ENCODE results near the gene MAMLD1. TPM values are rescaled to one million over a fixed set of nuclear protein-coding genes. Genes with fewer than 3 reads are reported as not detected.

The MAMLD1 gene
- total and polyA plus RNA-seq, 2 donors (not counting 3 experiments of a cell fraction or from before 2014, with no cell fraction given), result 2.5 to 5.6 TPM

DNA sequence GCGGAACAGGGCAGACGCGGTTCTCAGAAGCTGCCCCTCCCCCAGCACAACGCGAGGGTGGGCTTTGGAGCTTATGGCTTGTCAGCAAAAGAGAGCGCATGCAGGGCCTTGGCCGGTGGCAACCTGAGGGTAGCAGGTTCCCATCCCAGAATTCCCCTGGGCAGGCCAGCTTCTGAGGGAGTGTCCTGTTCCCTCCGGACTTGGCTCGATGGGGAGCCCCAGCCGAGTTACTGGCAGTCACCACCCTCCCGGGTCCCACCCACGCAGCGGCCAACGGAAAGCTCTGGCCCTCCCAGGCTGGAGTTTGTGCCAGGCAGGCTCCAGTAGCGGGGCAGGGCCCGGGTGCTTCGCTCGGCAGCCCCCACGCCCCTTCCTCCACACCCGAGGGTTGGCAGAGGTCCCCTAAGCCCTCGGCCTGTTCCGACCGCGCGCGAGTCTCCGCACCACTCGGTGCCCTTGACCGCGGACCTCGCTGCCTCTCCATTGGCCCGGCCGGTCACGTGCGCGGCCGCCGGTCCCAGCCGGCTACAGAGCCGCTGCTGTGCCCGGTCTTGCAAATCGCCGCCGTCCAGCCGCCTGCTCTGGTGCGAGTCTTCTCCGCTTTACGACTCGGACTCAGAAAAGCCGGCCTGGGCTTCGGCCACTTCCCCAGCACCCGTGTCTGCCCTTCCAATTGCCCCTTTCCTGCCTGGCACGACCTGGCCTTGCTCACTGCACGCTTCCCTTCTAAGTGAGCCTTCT lies 184.4 kb downstream of the MAMLD1 start:
- Histone ChIP-seq H4K20me1 (replicated peaks; ENCODE audit: control insufficient read depth, extremely low read depth, insufficient read depth, low read length) (no peaks in the 10 kb centered on the region), H3K4me2 (ENCODE audit: insufficient read depth, low read length) (peak overlapping the region; percentile 16), H3K36me3 (ENCODE audit: control insufficient read depth in 2 of 2, extremely low read depth in 1 of 2, insufficient read depth in 2 of 2, low read length in 2 of 2) (no peaks in the 10 kb centered on the region), H3K27ac (ENCODE audit: insufficient read depth, low read depth, low read length) (no peak overlapping the region), H3K27me3 (ENCODE audit: control insufficient read depth in 2 of 2, insufficient read depth in 2 of 2, low read length in 2 of 2) (no peaks in the 10 kb centered on the region), H3K9me3 (replicated peaks; ENCODE audit: control insufficient read depth, insufficient read depth, low read length) (no peaks in the 10 kb centered on the region), H3K4me3 (replicated peaks in 1 of 3; ENCODE audit: insufficient read depth in 1 of 3, low read depth in 1 of 3, low read length in 3 of 3) (peak overlapping the region in 1 of 3 experiments; percentile 14), H3K9ac (replicated peaks; ENCODE audit: extremely low read depth, insufficient read depth, low read length) (no peak overlapping the region), H3K4me1 (ENCODE audit: control insufficient read depth, extremely low read depth, insufficient read depth, low read length) (peaks cover 9% of the 10 kb centered on the region), H2AFZ (ENCODE audit: low read depth, low read length) (peak overlapping the region; percentile 96), H3K9me1 (replicated peaks; ENCODE audit: control insufficient read depth, extremely low read depth, insufficient read depth, low read length) (no peaks in the 10 kb centered on the region), H3K79me2 (ENCODE audit: control insufficient read depth, insufficient read depth, low read length) (no peaks in the 10 kb centered on the region)
- CTCF ChIA-PET, result no interaction called here
- POLR2A ChIA-PET, result interaction anchor here (1.1 kb wide), 1 partner anchor 21 kb away, joined by 3 read pairs; no protein-coding TSS in a partner anchor
- intact Hi-C loops (cut with micrococcal nuclease), result loop anchor here (1.0 to 2.0 kb wide), 2 partner anchors 21 to 41 kb away; partner anchors contain the start of gene MTM1
- FAIRE-seq (peak; percentile 87), DNase-seq (ENCODE audit: low read depth, low spot score) (peak; percentile 47)
- TF ChIP-seq, protein P1, sequence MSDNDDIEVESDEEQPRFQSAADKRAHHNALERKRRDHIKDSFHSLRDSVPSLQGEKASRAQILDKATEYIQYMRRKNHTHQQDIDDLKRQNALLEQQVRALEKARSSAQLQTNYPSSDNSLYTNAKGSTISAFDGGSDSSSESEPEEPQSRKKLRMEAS (IDR thresholded peaks at IDR 0.05; ENCODE audit: insufficient read depth, insufficient read length), result peak; percentile 31
- TF ChIP-seq JUN (IDR thresholded peaks at IDR 0.05; ENCODE audit: borderline replicate concordance, insufficient read depth, insufficient read length, low read depth), result no peak
- dilution Hi-C loops (cut with MboI; ENCODE audit: extremely low pct_ligation_motif_present, low sequenced_read_pairs), result no loop called here
- no TSS peak for BruUV-seq (replicated peaks)

DNA sequence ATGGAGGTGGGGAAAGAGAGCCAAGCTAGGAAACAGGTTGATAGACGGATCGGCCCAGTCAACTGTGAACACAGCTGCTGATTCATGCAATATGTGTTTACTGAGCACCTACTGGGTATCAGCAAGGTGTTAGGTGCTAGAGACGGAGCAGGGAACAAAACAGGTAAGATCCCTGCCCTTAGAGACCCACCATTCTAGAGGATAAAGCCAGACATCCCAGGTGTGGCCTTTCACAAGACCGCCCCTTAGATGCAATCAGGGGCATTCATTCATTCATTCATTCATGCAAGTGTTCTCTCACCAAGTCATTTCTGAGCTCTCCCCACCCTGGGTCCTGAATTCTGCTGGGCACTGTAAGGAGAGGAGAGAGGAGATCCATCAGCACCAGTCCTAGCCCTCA lies 185.1 kb downstream of the MAMLD1 start:
- Histone ChIP-seq H3K4me3 (replicated peaks in 1 of 3; ENCODE audit: insufficient read depth in 1 of 3, low read depth in 1 of 3, low read length in 3 of 3) (no peak overlapping the region), H4K20me1 (replicated peaks; ENCODE audit: control insufficient read depth, extremely low read depth, insufficient read depth, low read length) (no peaks in the 10 kb centered on the region), H2AFZ (ENCODE audit: low read depth, low read length) (peak overlapping the region; percentile 96), H3K4me2 (ENCODE audit: insufficient read depth, low read length) (peak overlapping the region; percentile 12), H3K79me2 (ENCODE audit: control insufficient read depth, insufficient read depth, low read length) (no peaks in the 10 kb centered on the region), H3K9me1 (replicated peaks; ENCODE audit: control insufficient read depth, extremely low read depth, insufficient read depth, low read length) (no peaks in the 10 kb centered on the region), H3K27me3 (ENCODE audit: control insufficient read depth in 2 of 2, insufficient read depth in 2 of 2, low read length in 2 of 2) (no peaks in the 10 kb centered on the region), H3K27ac (ENCODE audit: insufficient read depth, low read depth, low read length) (no peak overlapping the region), H3K9ac (replicated peaks; ENCODE audit: extremely low read depth, insufficient read depth, low read length) (no peak overlapping the region), H3K36me3 (ENCODE audit: control insufficient read depth in 2 of 2, extremely low read depth in 1 of 2, insufficient read depth in 2 of 2, low read length in 2 of 2) (no peaks in the 10 kb centered on the region), H3K9me3 (replicated peaks; ENCODE audit: control insufficient read depth, insufficient read depth, low read length) (no peaks in the 10 kb centered on the region), H3K4me1 (ENCODE audit: control insufficient read depth, extremely low read depth, insufficient read depth, low read length) (peaks cover 9% of the 10 kb centered on the region)
- CTCF ChIA-PET, result interaction anchor here (1.1 kb wide), 1 partner anchor 10 kb away, joined by 3 read pairs; no protein-coding TSS in a partner anchor
- POLR2A ChIA-PET, result no interaction called here
- no TSS peak for BruUV-seq (replicated peaks)
- DNase-seq (ENCODE audit: low read depth, low spot score) (no peak), FAIRE-seq (no peak)
- TF ChIP-seq, protein P1 (IDR thresholded peaks at IDR 0.05; ENCODE audit: insufficient read depth, insufficient read length), result no peak
- TF ChIP-seq POLR2AphosphoS5 (IDR thresholded peaks at IDR 0.05; ENCODE audit: insufficient read depth, low read depth, low read length), result no peak
- no peak for TF ChIP-seq FOS (IDR thresholded peaks at IDR 0.05; ENCODE audit: borderline replicate concordance, insufficient read depth, low read length)
- no peak for TF ChIP-seq GATA2 (IDR thresholded peaks at IDR 0.05; ENCODE audit: insufficient read depth, insufficient read length, low read depth, low read length)
- TF ChIP-seq POLR2A (IDR thresholded peaks at IDR 0.05; ENCODE audit: low read depth, low read length), result no peak
- TF ChIP-seq EZH2 (IDR thresholded peaks at IDR 0.05; ENCODE audit: borderline replicate concordance, low read depth, low read length, severe bottlenecking), result no peak
- intact Hi-C loops (cut with micrococcal nuclease), result loop anchor here (1.0 kb wide), 1 partner anchor 20 kb away; the partner anchor contains the start of gene MTM1
- dilution Hi-C loops (cut with MboI; ENCODE audit: extremely low pct_ligation_motif_present, low sequenced_read_pairs), result no loop called here

Measured in endothelial cell of umbilical vein (primary cell).